HG03565 (cell line): ENCODE data around the gene CCDC18.
"Not testable (repeated sequence)": the region's sequence is repeated elsewhere in the genome, so short reads cannot be mapped to it uniquely, and the experiment has no call there.

Experiments used
- ATAC-seq: cut with Tn5 transposase; IDR thresholded peaks from one replicate; pipeline ENCODE4 v1.9.1; 2021; ENCODE audit warnings: mild to moderate bottlenecking, moderate library complexity; ENCODE audit not compliant: unreplicated experiment

The CCDC18 gene

GRCh38 chr1:93223023-93223675, 42.6 kb downstream of the CCDC18 start:
- ATAC-seq = no peak

DNA sequence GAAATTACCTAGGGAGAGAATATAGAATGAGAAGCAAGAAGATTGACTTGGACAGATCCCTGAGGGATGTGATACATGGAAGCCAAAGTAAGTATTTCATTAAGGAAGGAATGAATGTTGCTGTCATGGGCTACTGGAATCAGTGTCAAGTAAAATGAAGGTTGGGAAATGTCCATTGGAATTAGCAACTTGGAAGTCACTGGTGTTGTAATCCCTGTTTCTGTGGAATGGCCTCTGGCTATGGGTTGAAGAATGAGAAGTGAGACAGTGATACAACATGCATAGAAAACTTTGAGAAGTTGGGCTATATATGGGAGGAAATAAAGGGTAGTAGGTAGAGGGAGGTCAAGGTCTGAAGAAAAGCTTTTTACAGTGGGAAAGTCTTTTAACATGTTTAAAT, 54.7 kb downstream of the CCDC18 start:
- ATAC-seq = no peak

DNA sequence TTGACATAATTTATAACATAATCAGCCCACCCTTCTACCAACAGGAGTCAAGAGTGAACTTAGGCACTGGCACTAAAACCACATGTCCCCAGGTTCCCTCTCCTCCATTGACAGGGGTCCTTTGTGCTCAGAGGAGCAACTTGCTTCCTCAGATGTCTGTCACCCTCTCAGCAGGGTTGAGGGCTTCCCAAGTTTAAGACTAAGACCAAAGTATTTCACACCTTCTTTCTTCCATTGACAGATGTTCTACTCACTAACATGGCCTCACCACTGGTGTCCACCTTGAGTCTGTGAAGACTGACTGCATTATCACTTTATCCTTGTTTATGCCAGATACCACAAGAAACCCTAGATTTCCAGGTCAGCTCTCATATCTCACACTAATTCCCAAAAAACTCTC, 56.5 kb downstream of the CCDC18 start:
- ATAC-seq = no peak

GRCh38 chr1:93238425-93238824, 57.9 kb downstream of the CCDC18 start:
- ATAC-seq = no peak

- no peak for ATAC-seq
Measured at GRCh38 chr1:93239863-93240262, 59.3 kb downstream of the CCDC18 start.

DNA sequence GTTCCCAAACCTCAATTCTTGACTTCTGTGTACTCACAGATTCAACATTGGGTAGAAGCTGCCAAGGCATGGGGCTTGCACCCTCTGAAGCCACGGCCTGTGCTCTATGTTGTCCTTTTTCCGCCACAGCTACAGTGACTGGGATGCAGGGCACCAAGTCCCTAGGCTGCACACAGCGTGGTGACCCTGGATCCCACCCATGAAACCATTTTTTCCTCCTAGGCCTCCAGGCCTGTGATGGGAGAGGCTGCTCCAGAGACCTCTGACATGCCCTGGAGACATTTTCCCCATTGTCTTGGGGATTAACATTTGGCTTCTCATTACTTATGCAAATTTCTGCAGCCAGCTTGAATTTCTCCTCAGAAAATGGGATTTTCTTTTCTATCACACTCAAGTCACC, 62.7 kb downstream of the CCDC18 start:
- not testable (repeated sequence) for ATAC-seq

DNA sequence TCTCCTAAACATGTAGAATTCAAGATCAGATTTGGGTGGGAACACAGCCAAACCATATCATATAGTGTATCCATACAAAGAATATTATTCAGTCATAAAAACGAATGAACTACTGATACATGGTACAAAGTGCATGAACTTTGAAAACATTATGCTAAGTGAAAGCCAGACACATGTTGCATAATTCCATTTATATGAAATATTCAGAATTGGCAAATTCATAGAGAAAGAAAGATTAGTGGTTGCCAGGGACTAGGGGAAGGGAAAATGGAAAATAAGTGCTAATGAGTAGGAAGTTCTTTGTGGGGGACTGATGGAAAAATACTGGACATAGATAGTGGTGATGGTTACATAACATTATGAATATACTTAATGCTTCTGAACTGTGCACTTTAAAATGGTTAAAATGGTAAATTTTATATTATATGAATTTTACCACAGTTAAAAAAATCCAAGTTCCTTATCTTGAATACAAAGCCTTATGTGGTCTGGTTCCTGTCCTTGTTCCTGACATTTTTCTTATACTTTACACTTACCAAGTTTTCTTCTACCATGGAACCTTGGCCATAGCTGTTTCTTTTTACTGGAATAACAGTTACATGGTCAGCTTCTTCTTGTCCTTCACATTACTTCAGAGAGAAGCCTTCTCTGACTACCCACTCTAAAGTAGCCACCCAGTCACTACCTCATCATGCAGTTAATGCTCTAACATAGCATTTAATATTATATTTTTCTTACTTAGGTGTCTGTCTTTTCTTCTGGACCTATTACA, 64.0 kb downstream of the CCDC18 start:
- ATAC-seq = no peak

GRCh38 chr1:93251966-93252365, 71.4 kb downstream of the CCDC18 start:
- no peak for ATAC-seq

DNA sequence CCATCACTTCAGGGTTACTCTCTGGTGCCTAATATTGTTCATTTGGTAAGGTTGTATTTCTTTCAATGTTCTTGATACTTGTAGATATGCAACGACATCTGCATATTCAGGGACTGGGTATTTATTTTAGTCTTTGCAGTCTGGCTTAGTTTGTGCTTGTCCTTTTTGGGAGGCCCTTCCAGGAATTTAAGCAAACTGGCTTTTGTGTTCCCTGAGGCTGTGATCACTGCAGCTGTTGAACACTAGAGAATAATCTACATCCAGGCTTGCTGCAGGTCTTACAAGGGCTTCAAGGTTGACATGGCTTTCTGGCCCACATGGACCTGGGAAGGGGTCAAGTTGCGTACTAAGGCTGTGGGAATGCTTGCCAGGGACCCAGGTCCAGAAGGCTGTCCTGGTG, 72.1 kb downstream of the CCDC18 start:
- ATAC-seq = no peak

DNA sequence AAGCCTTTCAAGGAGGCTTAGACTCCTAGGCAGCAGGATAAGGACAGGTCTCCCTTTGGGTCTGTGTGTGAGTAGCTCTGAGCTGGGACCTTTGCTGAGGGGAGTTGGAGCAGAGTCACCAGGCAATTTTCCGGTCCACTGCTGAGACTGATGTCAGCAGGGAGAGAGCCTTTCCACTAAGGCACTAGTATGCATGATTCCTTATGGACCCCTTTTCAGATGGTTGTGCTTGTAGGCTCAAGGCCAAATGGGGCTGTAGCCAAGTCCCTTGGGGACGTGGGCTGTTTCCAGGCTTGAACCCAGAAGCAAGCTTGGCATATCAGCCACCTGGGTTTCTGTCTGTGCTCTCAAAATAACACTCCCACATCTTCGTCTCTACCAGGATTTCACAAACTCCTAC, 73.0 kb downstream of the CCDC18 start:
- no peak for ATAC-seq

DNA sequence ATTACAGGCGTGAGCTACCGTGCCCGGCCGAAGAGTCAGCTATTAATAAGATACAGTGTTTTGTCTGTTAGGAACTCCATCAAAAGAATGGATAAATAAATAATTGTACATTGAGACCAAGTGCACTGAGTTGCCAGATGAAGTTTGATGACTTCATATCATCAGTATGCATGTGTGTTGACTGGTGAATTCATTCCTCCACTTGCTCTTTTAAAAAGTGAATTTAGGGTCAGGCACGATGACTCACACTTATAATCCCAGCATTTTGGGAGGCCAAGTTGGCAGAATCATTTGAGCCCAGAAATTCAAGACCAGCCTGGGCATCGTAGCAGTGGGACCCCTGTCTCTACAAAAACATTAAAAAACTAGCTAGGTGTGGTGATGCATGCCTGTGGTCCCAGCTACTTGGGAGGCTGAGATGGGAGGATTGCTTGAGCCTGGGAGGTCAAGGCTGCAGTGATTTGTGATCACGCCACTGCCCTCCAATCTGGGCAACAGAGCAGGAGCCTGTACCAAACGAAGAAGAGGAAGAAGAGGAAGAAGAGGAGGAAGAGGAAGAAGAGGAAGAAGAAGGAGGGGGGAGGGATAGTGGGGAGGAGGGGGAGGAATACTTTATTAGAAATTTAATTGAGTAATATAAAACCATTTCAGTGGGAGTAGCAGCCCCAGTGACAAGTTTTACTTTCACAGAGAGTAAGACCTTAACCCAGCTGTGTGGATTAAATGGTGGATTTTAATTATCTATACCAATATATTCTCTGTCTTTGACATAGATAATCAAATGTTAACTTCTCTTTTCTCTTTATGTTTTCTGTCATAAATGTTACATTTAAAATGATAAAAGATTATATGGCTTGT, 74.9 kb downstream of the CCDC18 start:
- no peak for ATAC-seq

GRCh38 chr1:93256433-93256832, 75.9 kb downstream of the CCDC18 start:
- ATAC-seq = no peak

DNA sequence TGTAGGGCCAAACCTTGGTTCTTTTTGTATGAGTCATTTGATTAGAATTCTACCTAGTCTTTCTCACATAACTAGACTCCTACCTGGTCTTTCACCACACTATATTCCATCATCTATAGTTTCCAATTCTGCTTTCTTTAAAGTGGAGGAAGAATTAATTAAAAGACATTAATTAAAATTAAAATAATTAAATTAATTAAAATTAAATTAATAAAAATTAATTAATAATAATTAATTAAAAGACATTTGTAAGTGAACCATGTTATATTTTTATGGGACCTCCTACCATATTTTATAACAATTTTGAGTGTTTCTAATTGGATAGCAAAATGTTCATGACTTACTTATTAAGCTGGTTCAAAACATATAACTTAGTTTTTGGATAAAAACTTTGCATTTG, 77.4 kb downstream of the CCDC18 start:
- no peak for ATAC-seq

DNA sequence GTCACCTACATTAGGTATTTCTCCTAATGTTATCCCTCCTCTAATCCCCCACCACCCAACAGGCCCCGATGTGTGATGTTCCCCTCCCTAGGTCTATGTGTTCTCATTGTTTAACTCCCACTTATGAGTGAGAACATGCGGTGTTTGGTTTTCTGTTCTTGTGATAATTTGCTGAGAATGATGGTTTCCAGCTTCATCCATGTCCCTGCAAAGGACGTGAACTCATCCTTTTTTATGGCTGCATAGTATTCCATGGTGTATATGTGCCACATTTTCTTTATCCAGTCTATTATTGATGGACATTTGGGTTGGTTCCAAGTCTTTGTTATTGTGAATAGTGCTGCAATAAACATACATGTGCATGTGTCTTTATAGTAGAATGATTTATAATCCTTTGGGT, 80.2 kb downstream of the CCDC18 start:
- ATAC-seq = not testable (repeated sequence)

GRCh38 chr1:93262645-93263044, 82.1 kb downstream of the CCDC18 start:
- ATAC-seq = no peak

- ATAC-seq = not testable (repeated sequence)
Measured at GRCh38 chr1:93268888-93269287, 88.4 kb downstream of the CCDC18 start.

GRCh38 chr1:93275262-93275633, 94.7 kb downstream of the CCDC18 start:
- not testable (repeated sequence) for ATAC-seq

DNA sequence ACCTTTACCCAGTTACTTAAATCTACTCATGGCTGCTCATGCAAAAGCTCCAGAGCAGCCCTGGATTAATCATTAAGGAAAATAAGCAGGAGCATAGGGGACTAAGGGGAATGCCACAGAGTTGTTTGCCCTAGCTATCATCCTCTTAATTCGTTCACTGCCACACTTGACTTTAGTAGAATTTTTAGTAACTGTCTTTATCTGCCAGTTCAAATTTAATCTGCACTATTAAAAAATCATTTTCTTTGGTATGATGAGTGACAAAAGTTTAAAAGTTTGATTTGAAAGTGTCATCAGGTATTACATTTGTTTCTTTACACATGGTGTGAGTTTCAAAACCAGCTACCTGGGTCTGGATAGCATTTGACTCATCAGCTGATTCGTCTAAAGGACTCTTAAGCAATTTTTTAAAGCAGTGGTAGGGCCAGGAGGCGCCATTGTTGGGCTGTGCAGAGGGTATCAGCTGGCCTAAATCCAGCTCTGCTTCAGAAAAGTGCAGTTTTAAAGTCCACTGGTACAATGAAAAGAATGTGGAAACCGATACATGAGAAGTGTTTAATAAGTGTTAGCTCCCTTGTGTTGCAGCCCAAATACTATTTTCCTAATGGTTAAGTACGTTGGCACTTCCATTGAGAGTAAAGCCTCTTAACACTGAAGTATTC, 95.2 kb downstream of the CCDC18 start:
- no peak for ATAC-seq

GRCh38 chr1:93277530-93277929, 97.0 kb downstream of the CCDC18 start:
- ATAC-seq = not testable (repeated sequence)

DNA sequence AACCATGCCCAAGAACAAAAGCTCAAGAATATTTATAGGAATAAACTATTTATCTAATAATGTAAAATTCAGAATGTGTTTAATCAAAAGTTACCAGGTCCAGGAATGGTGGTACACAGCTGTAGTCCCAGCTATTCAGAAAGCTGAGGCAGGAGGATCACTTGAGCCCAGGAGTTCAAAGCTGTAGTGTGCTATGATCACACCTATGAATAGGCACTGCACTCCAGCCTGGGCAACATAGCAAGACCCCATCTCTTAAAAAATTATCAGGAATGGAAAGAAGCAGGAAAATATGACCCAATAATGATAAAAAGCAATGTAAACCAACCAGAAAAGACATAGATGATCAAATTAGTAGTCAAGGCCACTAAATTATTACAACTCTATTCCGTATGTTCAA, 103.0 kb downstream of the CCDC18 start:
- ATAC-seq = no peak

DNA sequence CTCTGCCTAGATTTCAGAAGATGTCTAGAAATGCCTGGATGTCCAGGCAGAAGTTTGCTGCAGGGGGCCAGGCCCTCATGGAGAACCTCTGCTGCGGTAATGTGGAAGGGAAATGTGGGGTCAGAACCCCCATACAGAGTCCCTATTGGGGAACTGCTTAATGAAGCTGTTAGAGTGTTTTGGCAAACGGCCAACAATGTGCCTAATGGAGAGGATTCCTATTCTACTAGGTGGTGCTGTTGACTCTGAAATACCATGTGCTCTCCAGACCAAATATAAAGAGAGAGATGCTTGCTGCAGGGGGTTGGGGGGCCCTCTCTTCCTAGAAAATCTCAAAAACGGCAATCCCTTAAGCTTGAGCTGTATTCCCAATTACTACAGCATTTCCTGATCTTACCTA, 108.0 kb downstream of the CCDC18 start:
- ATAC-seq = no peak
